IMR-90 (cell line): ENCODE data around the gene SHCBP1L. TPM values are rescaled to one million over a fixed set of nuclear protein-coding genes. Genes with fewer than 3 reads are reported as not detected.

ENCODE experiments used
- ATAC-seq: fragments of 200-7000 bp; cut with Tn5 transposase; 2 replicates; pipeline ENCODE4 v1.9.1; 2020; ENCODE audit warnings: low read depth, mild to moderate bottlenecking, moderate library complexity
- BruUV-seq: library from RNA; stranded (reverse); fragments of 400-500 nt; replicated peaks from 2 replicates; lab custom pipeline; 2021; lab: Mats Ljungman, UMichigan
- CTCF ChIA-PET: fragments of 300-600 bp; formaldehyde crosslinking; extraction: SDS; loops from one replicate; lab custom pipeline; 2021; ENCODE audit warnings: antibody characterized with exemption; lab: Yijun Ruan, JAX
- POLR2A ChIA-PET: fragments of 300-600 bp; sonication (Branson Sonifier 250); formaldehyde crosslinking; loops from one replicate; lab custom pipeline; 2022; ENCODE audit warnings: antibody characterized with exemption; ENCODE audit not compliant: unreplicated experiment; lab: Charles Lee
- DNase-seq: peaks from one replicate; pipeline ENCODE4 v3.0.0; 2013
- H2AFZ ChIP-seq: replicated peaks from 2 replicates; pipeline ENCODE3; 2013; ENCODE audit warnings: low read length, mild to moderate bottlenecking; ENCODE audit not compliant: poor library complexity
- H2AK5ac ChIP-seq: 2 replicates; pipeline ENCODE4 v1.6.1; 2013; ENCODE audit warnings: low read depth, low read length, inconsistent platforms
- H2AK9ac ChIP-seq: replicated peaks from 2 replicates; pipeline ENCODE3; 2013; ENCODE audit warnings: mild to moderate bottlenecking, low read depth, low read length, moderate library complexity; ENCODE audit not compliant: poor library complexity
- H2BK120ac ChIP-seq: 2 replicates; pipeline ENCODE4 v1.6.1; 2013; ENCODE audit warnings: low read depth, low read length, inconsistent platforms
- H2BK15ac ChIP-seq: 3 replicates; pipeline ENCODE4 v1.6.1; 2013; ENCODE audit warnings: low read depth, low read length, inconsistent platforms
- H2BK20ac ChIP-seq: 2 replicates; pipeline ENCODE4 v1.6.1; 2013; ENCODE audit warnings: low read depth, mild to moderate bottlenecking, inconsistent platforms, low read length, moderate library complexity
- H2BK5ac ChIP-seq: 2 replicates; pipeline ENCODE4 v1.6.1; 2013; ENCODE audit warnings: mild to moderate bottlenecking, low read depth, low read length, inconsistent platforms; ENCODE audit not compliant: poor library complexity, severe bottlenecking
- H3K14ac ChIP-seq: replicated peaks from 2 replicates; pipeline ENCODE4 v1.6.1; 2013; ENCODE audit warnings: low read depth, low read length, inconsistent platforms
- H3K18ac ChIP-seq: 2 replicates; pipeline ENCODE4 v1.6.1; 2013; ENCODE audit warnings: low read depth, low read length, control low read depth
- H3K23ac ChIP-seq: 2 replicates; pipeline ENCODE4 v1.6.1; 2013; ENCODE audit warnings: low read depth, low read length, inconsistent platforms
- H3K27ac ChIP-seq: 2 replicates; pipeline ENCODE4 v1.5.1; 2013; ENCODE audit warnings: mild to moderate bottlenecking, control low read depth, low read length; ENCODE audit not compliant: insufficient read depth
- H3K27me3 ChIP-seq: 2 replicates; pipeline ENCODE4 v1.6.1; 2013; ENCODE audit warnings: low read length; ENCODE audit not compliant: control insufficient read depth, insufficient read depth
- H3K36me3 ChIP-seq: 2 replicates; pipeline ENCODE4 v1.6.1; 2013; ENCODE audit warnings: low read length, mixed read lengths; ENCODE audit not compliant: control insufficient read depth, insufficient read depth
- H3K4ac ChIP-seq: 2 replicates; pipeline ENCODE4 v1.6.1; 2013; ENCODE audit warnings: low read depth, low read length, inconsistent platforms
- H3K4me1 ChIP-seq: 2 replicates; pipeline ENCODE4 v1.6.1; 2013; ENCODE audit warnings: low read length, mixed read lengths; ENCODE audit not compliant: control insufficient read depth, insufficient read depth
- H3K4me2 ChIP-seq: 2 replicates; pipeline ENCODE4 v1.6.1; 2013; ENCODE audit warnings: low read depth, mild to moderate bottlenecking, control low read depth, low read length, moderate library complexity
- H3K4me3 ChIP-seq: 2 replicates; pipeline ENCODE4 v1.5.1; 2013; ENCODE audit warnings: low read depth, mild to moderate bottlenecking, control low read depth, low read length, moderate library complexity; ENCODE audit not compliant: insufficient read depth
- H3K56ac ChIP-seq: 2 replicates; pipeline ENCODE4 v1.6.1; 2013; ENCODE audit warnings: low read length, inconsistent platforms; ENCODE audit not compliant: insufficient read depth; ENCODE audit errors: extremely low read depth
- H3K79me1 ChIP-seq, 2 experiments: 2 replicates each; pipeline ENCODE4 v1.6.1; 2013; ENCODE audit warnings: low read length in 2 of 2, inconsistent platforms in 1 of 2, low read depth in 1 of 2
- H3K9ac ChIP-seq: 2 replicates; pipeline ENCODE4 v1.6.1; 2013; ENCODE audit warnings: low read depth, low read length, control low read depth
- H3K9me1 ChIP-seq: 2 replicates; pipeline ENCODE4 v1.6.1; 2013; ENCODE audit warnings: low read length, inconsistent platforms; ENCODE audit not compliant: insufficient read depth
- H3K9me3 ChIP-seq: 2 replicates; pipeline ENCODE4 v1.6.1; 2013; ENCODE audit warnings: low read length; ENCODE audit not compliant: control insufficient read depth, insufficient read depth
- H4K20me1 ChIP-seq: 2 replicates; pipeline ENCODE4 v1.6.1; 2013; ENCODE audit warnings: low read length, inconsistent platforms; ENCODE audit not compliant: insufficient read depth
- H4K5ac ChIP-seq: 2 replicates; pipeline ENCODE4 v1.6.1; 2013; ENCODE audit warnings: mild to moderate bottlenecking, low read depth, low read length, control low read depth
- H4K8ac ChIP-seq, 2 experiments: 2 replicates each; pipeline ENCODE4 v1.6.1; 2013; ENCODE audit warnings: low read depth in 2 of 2, low read length in 2 of 2, control low read depth in 1 of 2, inconsistent platforms in 1 of 2
- H4K91ac ChIP-seq: 2 replicates; pipeline ENCODE4 v1.6.1; 2013; ENCODE audit warnings: low read depth, low read length, inconsistent platforms; ENCODE audit not compliant: insufficient read depth
- FOS ChIP-seq: fragments of 150-350 bp; IDR thresholded peaks from 2 replicates; pipeline ENCODE4 v1.6.1; 2016; ENCODE audit warnings: low read depth, low read length
- NFE2L2 ChIP-seq: fragments of 150-350 bp; IDR thresholded peaks from 2 replicates; pipeline ENCODE4 v1.6.1; 2016; ENCODE audit warnings: low read depth, mild to moderate bottlenecking, low read length
- SMC3 ChIP-seq: fragments of 150-350 bp; IDR thresholded peaks from 2 replicates; pipeline ENCODE4 v1.6.1; 2016; ENCODE audit warnings: low read depth, mild to moderate bottlenecking, antibody characterized with exemption, low read length, moderate library complexity
- whole genome bisulfite sequencing, 2 experiments: methylation state at CpG; one replicate each; pipeline versions ENCODE4 v1.1.5 to v1.1.7; 2013; ENCODE audit warnings: missing lambda C conversion rate in 2 of 2; ENCODE audit not compliant: insufficient read length in 1 of 2; ENCODE audit errors: extremely low coverage in 2 of 2; 5-methylcytosine and 5-hydroxymethylcytosine counted together
- dilution Hi-C: fragments of 300-500 bp; cut with HindIII; formaldehyde crosslinking; loops from one replicate; pipeline ENCODE4 v1.14.3; 2018; ENCODE audit warnings: low sequenced_read_pairs; ENCODE audit not compliant: unreplicated experiment
- in situ Hi-C: fragments of 300-500 bp; cut with MboI; formaldehyde crosslinking; loops from 3 replicates; pipeline ENCODE4 v1.14.3; 2019; ENCODE audit warnings: low sequenced_read_pairs, inconsistent platforms, mixed read lengths
- intact Hi-C: fragments of 100-400 bp; cut with micrococcal nuclease; formaldehyde crosslinking; loops from 2 replicates; pipeline ENCODE4 v1.10.0; 2022
- polyA plus RNA-seq, 3 experiments: library from polyadenylated mRNA; depleted of rRNA; stranded (reverse); fragments of >200 nt; gene quantifications; 2 replicates each; pipeline ENCODE4 v1.2.3, GENCODE V29; 2012; ENCODE audit warnings: low replicate concordance in 1 of 3
- total RNA-seq: library from RNA; depleted of rRNA; stranded (reverse); fragments of >200 nt; gene quantifications from 2 replicates; pipeline ENCODE4 v1.2.3, GENCODE V29; 2012

Gene SHCBP1L
- total and polyA plus RNA-seq, 2 of the 4 experiments (the other 2 are of a cell fraction): not detected

- intact Hi-C loops (no loop called here), in situ Hi-C loops (no loop called here)
- BruUV-seq: no TSS peak
Observed at GRCh38 chr1:182851825-182852224, 101.1 kb downstream of the SHCBP1L start.

More at GRCh38 chr1:182851825-182852224, 101.1 kb downstream of the SHCBP1L start:
- Histone ChIP-seq H3K4ac (no peak overlapping the region), H3K27ac (no peak overlapping the region), H3K9me3 (no peaks in the 10 kb centered on the region), H3K56ac (no peak overlapping the region), H2AK9ac (no peak overlapping the region), H2BK120ac (no peak overlapping the region), H4K91ac (no peak overlapping the region), H3K18ac (no peak overlapping the region), H4K5ac (no peak overlapping the region), H3K4me1 (no peaks in the 10 kb centered on the region), H3K4me2 (no peak overlapping the region), H2BK15ac (no peak overlapping the region), H2AK5ac (no peak overlapping the region), H3K9me1 (peaks cover 8% of the 10 kb centered on the region; the same call in 1 of the 2 replicates), H2BK5ac (no peak overlapping the region), H2BK20ac (no peak overlapping the region), H4K8ac (no peak overlapping the region), H3K9ac (no peak overlapping the region), H2AFZ (no peak overlapping the region), H3K27me3 (no peaks in the 10 kb centered on the region), H3K23ac (no peak overlapping the region), H3K4me3 (no peak overlapping the region), H3K36me3 (peaks cover 51% of the 10 kb centered on the region), H4K20me1 (peaks cover 60% of the 10 kb centered on the region), H3K14ac (no peak overlapping the region), H3K79me1 (peaks cover 26 to 48% of the 10 kb centered on the region in 2 experiments)
- ATAC-seq: no peak
- DNase-seq: no peak
- TF ChIP-seq FOS (no peak), NFE2L2 (no peak), SMC3 (no peak)
- CTCF ChIA-PET: no interaction called here
- dilution Hi-C loops: no loop called here
- POLR2A ChIA-PET: no interaction called here
- no CpG with 5 or more reads among the region's 1 CpG for WGBS, 2 experiments
